OCI-LY3 (cell line): ENCODE measurements around the gene OR4S1.

Source experiments
- H2AFZ ChIP-seq: fragments of 200-600, 300-600 bp; shearing (Covaris generic); 2 replicates; pipeline ENCODE4 v1.6.0; 2014; ENCODE audit warnings: antibody characterized with exemption, low read depth, low read length
- H3K27ac ChIP-seq: fragments of 200-600, 300-600 bp; sonication (generic); 2 replicates; pipeline ENCODE4 v1.5.1; 2014; ENCODE audit warnings: mild to moderate bottlenecking, low read length, moderate library complexity, mixed read lengths
- H3K27me3 ChIP-seq: fragments of 200-600, 300-600 bp; sonication (generic); 2 replicates; pipeline ENCODE4 v1.6.1; 2014; ENCODE audit warnings: low read depth, low read length, mixed read lengths
- H3K36me3 ChIP-seq: fragments of 200-600, 300-600 bp; sonication (generic); replicated peaks from 2 replicates; pipeline ENCODE3; 2014; ENCODE audit warnings: low read depth, low read length, mixed read lengths
- H3K4me1 ChIP-seq: fragments of 300-600, 200-600 bp; sonication (generic); 2 replicates; pipeline ENCODE4 v1.6.1; 2014; ENCODE audit warnings: low read length, mixed read lengths
- H3K4me2 ChIP-seq: fragments of 200-600, 300-600 bp; sonication (generic); 2 replicates; pipeline ENCODE4 v1.6.1; 2014; ENCODE audit warnings: low read length, mixed read lengths
- H3K4me3 ChIP-seq: fragments of 300-600, 200-600 bp; sonication (generic); 2 replicates; pipeline ENCODE4 v1.5.1; 2014; ENCODE audit warnings: antibody characterized with exemption, mild to moderate bottlenecking, low read length, moderate library complexity
- H3K79me2 ChIP-seq: fragments of 300-600, 200-600 bp; shearing (Covaris generic); 2 replicates; pipeline ENCODE4 v1.6.1; 2014; ENCODE audit warnings: mild to moderate bottlenecking, low read length, mixed read lengths
- H3K9ac ChIP-seq: fragments of 300-600, 200-600 bp; shearing (Covaris generic); 2 replicates; pipeline ENCODE4 v1.6.0; 2014; ENCODE audit warnings: mild to moderate bottlenecking, low read length, moderate library complexity
- H3K9me3 ChIP-seq: fragments of 200-600, 300-600 bp; shearing (Covaris generic); 2 replicates; pipeline ENCODE4 v1.6.1; 2014; ENCODE audit warnings: low read length, mixed read lengths; ENCODE audit not compliant: insufficient read depth
- H4K20me1 ChIP-seq: fragments of 200-600, 300-600 bp; sonication (generic); 2 replicates; pipeline ENCODE4 v1.6.1; 2016; ENCODE audit warnings: low read length, mixed read lengths; ENCODE audit not compliant: insufficient read depth
- EZH2phosphoT487 ChIP-seq: fragments of 200-600 bp; shearing (Covaris generic); IDR thresholded peaks from 2 replicates; pipeline ENCODE4 v1.6.1; 2018; ENCODE audit warnings: antibody characterized with exemption, mixed run types, low read depth
- TF ChIP-seq, protein P1 (sequence below): fragments of 200-600, 300-600 bp; sonication (generic); IDR thresholded peaks from 2 replicates; pipeline ENCODE4 v1.5.1; 2014; ENCODE audit warnings: antibody characterized with exemption, low read length, low read depth

The OR4S1 gene, protein sequence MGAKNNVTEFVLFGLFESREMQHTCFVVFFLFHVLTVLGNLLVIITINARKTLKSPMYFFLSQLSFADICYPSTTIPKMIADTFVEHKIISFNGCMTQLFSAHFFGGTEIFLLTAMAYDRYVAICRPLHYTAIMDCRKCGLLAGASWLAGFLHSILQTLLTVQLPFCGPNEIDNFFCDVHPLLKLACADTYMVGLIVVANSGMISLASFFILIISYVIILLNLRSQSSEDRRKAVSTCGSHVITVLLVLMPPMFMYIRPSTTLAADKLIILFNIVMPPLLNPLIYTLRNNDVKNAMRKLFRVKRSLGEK

DNA sequence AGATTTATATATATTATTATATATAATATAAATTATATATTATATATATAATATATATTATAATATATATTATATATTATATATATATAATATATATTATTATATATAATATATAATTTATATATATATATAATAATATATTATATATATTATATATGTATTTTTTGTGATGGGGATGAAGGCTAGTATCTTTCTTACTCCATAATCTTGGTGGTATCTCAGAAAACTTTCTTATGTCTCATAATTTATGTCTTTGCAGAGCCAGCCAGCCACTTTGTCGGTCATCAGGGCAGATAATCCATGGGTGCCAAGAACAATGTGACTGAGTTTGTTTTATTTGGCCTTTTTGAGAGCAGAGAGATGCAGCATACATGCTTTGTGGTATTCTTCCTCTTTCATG is at the start of gene OR4S1:
Gene OR4S1, plus strand, starts transcription at position 301 of the 400 bp plus-strand sequence. Its CDS starts 0 bp downstream, at position 301.
- no peaks in the 10 kb centered on the region for H3K79me2 ChIP-seq
- H3K4me1 ChIP-seq = peaks cover 4% of the 10 kb centered on the region
- H3K4me3 ChIP-seq = no peak within 1 kb of the TSS
- H3K9me3 ChIP-seq = no peaks in the 10 kb centered on the region
- H4K20me1 ChIP-seq = no peaks in the 10 kb centered on the region
- H3K4me2 ChIP-seq = no peak within 1 kb of the TSS
- H3K27ac ChIP-seq = no peak within 1 kb of the TSS
- H3K36me3 ChIP-seq = no peaks in the 10 kb centered on the region
- TF ChIP-seq, protein P1, sequence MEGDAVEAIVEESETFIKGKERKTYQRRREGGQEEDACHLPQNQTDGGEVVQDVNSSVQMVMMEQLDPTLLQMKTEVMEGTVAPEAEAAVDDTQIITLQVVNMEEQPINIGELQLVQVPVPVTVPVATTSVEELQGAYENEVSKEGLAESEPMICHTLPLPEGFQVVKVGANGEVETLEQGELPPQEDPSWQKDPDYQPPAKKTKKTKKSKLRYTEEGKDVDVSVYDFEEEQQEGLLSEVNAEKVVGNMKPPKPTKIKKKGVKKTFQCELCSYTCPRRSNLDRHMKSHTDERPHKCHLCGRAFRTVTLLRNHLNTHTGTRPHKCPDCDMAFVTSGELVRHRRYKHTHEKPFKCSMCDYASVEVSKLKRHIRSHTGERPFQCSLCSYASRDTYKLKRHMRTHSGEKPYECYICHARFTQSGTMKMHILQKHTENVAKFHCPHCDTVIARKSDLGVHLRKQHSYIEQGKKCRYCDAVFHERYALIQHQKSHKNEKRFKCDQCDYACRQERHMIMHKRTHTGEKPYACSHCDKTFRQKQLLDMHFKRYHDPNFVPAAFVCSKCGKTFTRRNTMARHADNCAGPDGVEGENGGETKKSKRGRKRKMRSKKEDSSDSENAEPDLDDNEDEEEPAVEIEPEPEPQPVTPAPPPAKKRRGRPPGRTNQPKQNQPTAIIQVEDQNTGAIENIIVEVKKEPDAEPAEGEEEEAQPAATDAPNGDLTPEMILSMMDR = no peak
- no peak for TF ChIP-seq EZH2phosphoT487
- H2AFZ ChIP-seq = no peak within 1 kb of the TSS
- no peaks in the 10 kb centered on the region for H3K27me3 ChIP-seq
- H3K9ac ChIP-seq = no peak within 1 kb of the TSS

GRCh38 chr11:48261600-48261999 is 44.4 kb upstream of the OR4S1 start:
- H3K4me2 ChIP-seq = peak overlapping the region; percentile 60
- H3K36me3 ChIP-seq = no peaks in the 10 kb centered on the region
- no peaks in the 10 kb centered on the region for H4K20me1 ChIP-seq
- H2AFZ ChIP-seq = no peak overlapping the region
- peaks cover 28% of the 10 kb centered on the region for H3K4me1 ChIP-seq
- peak overlapping the region; percentile 13 for H3K4me3 ChIP-seq
- no peaks in the 10 kb centered on the region for H3K79me2 ChIP-seq
- peak overlapping the region; percentile 20; the same call in 1 of the 2 replicates for H3K9ac ChIP-seq
- peak overlapping the region; percentile 67 for H3K27ac ChIP-seq
- H3K27me3 ChIP-seq = no peaks in the 10 kb centered on the region; the same call in 1 of the 2 replicates
- no peaks in the 10 kb centered on the region for H3K9me3 ChIP-seq
- TF ChIP-seq EZH2phosphoT487 = no peak
- TF ChIP-seq, protein P1 = no peak

DNA sequence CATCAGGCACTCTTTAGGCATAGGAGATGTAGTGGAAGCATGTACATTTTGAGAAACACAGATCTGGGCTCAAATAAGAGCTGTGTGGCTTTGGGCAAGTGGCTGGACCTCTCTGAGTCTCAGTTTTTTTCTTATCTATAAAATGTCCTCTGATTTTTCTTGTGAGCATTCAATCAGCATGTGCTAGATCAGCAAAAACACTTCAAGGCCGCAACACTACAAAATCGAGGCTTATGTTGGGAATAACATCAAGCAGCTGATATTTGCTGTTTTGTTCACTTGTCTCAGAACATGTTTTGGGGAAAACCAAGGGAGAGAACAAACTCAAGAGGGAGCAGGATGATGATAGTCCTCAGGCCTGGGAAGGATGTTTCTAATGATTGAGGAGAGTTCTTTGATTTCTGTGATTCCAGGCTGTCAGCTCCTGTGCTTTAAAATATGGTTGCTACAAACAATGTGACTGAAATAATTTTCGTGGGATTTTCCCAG is 42.6 kb upstream of the OR4S1 start, which contains the start of gene OR4X1:
Gene OR4X1, plus strand, starts transcription at position 439 of the 489 bp plus-strand sequence. Its CDS starts 0 bp downstream, at position 439.
- H3K9me3 ChIP-seq = no peaks in the 10 kb centered on the region
- no peaks in the 10 kb centered on the region for H3K36me3 ChIP-seq
- H3K4me2 ChIP-seq = peak within 1 kb of the TSS; percentile 60
- H3K27me3 ChIP-seq = no peaks in the 10 kb centered on the region; the same call in 1 of the 2 replicates
- TF ChIP-seq, protein P1 = no peak
- TF ChIP-seq EZH2phosphoT487 = no peak
- no peaks in the 10 kb centered on the region for H4K20me1 ChIP-seq
- H3K9ac ChIP-seq = no peak within 1 kb of the TSS
- H2AFZ ChIP-seq = no peak within 1 kb of the TSS
- H3K4me3 ChIP-seq = peak within 1 kb of the TSS; percentile 3; the same call in 1 of the 2 replicates
- no peaks in the 10 kb centered on the region for H3K79me2 ChIP-seq
- peak within 1 kb of the TSS; percentile 67 for H3K27ac ChIP-seq
- peaks cover 28% of the 10 kb centered on the region for H3K4me1 ChIP-seq

DNA sequence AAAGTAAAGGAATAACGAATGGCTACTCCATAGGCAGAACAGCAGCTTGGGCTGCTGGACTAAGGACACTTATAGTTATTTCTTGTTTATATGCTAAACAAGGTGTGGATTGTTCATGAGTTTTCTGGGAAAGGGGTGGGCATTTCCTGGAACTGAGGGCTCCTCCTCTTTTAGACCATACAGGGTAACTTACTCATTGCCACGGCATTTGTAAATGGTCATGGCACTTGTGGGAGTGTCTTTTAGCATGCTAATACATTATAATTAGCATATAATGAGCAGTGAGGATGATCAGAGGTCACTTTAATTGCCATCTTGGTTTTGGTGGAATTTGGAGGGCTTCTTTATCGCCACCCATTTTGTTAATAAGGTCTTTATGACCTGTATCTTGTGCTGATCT is 35.4 kb upstream of the OR4S1 start:
- Histone ChIP-seq H3K4me3 (no peak overlapping the region), H3K9me3 (no peaks in the 10 kb centered on the region), H3K27ac (no peak overlapping the region), H3K9ac (no peak overlapping the region), H3K79me2 (no peaks in the 10 kb centered on the region), H3K27me3 (no peaks in the 10 kb centered on the region; the same call in 1 of the 2 replicates), H3K36me3 (no peaks in the 10 kb centered on the region), H3K4me1 (0 out of 2 replicates have a peak, but pooled peaks cover 2% of the 10 kb centered on the region), H4K20me1 (no peaks in the 10 kb centered on the region), H2AFZ (no peak overlapping the region), H3K4me2 (no peak overlapping the region)
- no peak for TF ChIP-seq EZH2phosphoT487
- TF ChIP-seq, protein P1 = no peak
